GM21381 (cell line): ENCODE data around the gene PILRA.
"Not testable (repeated sequence)": the region's sequence is repeated elsewhere in the genome, so short reads cannot be mapped to it uniquely, and the experiment has no call there.

Source experiments
- ATAC-seq: cut with Tn5 transposase; IDR thresholded peaks from one replicate; pipeline ENCODE4 v1.9.1; 2021; ENCODE audit warnings: mild to moderate bottlenecking, moderate library complexity; ENCODE audit not compliant: unreplicated experiment

Gene PILRA

DNA sequence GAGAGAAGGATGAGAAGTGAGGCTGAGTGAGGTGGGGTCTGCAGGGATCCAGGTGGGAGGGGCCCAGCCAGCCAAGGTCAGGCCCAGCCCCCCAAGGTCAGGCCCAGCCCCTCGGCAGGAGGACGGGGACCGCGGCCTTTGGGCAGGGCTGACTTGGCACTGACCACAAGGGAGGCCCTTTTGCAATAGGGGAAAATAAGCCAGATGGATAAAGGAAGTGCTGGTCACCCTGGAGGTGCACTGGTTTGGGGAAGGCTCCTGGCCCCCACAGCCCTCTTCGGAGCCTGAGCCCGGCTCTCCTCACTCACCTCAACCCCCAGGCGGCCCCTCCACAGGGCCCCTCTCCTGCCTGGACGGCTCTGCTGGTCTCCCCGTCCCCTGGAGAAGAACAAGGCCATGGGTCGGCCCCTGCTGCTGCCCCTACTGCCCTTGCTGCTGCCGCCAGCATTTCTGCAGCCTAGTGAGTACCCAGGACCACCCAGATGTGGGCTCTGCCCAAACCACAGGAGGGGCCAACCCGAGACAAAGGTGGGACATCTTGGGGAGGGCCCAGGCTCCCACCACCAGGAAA lies at the start of gene PILRA:
TSS of gene PILRA (plus strand) at position 227 of the 571 bp plus-strand sequence. CDS start at position 397, 170 bp downstream.
- no peak for ATAC-seq

DNA sequence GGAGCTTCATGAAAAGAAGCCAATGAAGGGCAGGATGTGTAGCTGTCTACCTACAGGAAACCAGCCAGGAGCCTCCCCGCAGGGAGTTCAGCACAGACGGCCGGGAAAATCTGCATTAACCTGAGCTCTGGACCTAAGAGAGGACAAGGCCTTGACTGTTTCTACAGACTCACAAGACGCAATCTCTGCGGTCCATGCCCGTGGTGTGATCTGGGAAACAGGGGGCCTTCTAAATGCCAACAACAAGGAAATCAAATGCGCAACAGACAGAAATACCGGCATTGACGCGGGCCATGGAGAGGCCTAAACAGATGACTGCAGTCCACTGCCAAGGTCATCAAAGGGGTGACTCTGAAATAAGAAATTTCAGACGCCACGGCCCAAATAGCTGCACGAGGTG lies 49.1 kb upstream of the PILRA start:
- not testable (repeated sequence) for ATAC-seq

DNA sequence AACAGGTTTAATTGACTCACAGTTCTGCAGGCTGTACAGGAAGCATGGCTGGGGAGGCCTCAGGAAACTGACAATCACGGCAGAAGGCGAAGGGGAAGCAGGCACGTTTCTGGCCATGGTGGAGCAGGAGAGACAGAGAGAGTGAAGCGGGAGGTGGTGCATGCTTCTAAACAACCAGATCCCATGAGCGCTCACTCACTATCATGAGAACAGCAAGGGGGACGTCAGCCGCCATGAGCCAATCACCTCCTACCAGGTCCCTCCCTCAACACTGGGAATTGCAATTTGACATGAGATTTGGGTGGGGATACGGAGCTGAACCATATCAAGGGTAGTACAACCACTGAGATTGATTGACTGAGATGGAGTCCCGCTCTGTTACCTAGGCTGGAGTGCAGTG lies 47.6 kb upstream of the PILRA start:
- ATAC-seq: not testable (repeated sequence)

DNA sequence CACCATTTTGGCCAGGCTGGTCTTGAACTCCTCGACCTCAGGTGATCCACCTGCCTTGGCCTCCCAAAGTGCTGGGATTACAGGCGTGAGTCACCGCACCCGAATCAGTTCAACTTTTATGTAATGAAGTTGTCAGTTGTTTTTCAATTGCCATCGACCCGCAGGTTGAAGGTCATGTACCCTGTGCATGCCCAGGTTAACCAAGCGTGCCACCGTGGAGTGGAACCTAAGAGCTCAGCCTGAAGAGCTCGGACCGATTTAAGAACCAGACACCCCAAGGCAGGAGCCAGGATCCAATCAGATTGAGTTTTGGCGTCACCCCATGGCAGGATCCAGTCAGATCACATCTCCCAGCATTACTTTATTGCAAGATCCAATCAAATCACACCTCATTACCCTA lies 46.4 kb upstream of the PILRA start:
- ATAC-seq: not testable (repeated sequence)

DNA sequence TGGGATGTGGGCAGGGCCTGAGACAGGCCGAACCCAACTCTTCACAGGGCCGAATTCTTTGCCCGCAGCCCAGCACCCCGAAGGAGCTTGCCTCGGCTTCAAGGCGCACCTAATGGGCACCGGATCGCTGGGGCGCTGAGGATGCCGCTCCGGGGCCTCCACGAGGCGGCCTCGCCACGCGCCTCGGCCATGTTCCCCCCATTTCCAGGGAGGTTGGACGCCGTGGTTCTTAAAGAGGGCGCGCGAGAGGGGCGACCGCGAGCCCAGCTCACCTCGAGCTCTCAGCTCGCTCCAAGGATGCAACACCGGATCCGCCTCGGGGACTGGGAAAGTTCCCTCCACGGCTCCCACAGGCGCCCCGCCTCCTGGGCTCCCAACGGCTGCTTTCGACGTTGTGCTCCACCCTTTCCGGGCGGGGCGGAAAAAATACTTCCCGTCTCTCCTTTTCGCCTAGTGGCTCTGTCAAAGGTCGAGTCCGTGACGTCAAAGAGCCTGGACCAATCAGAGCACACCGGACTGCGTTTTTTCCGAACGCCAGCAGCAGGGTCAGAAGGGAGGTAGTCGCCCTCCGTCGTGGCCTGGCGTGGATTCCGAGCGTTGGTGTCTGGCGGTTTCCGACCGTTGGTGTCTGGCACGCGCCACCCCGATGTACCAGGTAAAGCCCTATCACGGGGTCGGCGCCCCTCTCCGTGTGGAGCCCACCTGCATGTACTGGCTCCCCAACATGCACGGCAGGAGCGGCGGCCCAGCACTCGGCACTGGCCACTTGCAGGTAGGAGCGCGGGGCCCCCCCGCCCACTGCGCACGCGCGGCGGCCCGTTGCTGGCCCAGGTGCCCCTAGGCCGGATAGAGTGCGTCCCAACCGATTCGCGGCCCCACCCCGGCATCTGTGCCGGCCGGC lies 37.5 kb upstream of the PILRA start:
- peak; percentile 93 for ATAC-seq

DNA sequence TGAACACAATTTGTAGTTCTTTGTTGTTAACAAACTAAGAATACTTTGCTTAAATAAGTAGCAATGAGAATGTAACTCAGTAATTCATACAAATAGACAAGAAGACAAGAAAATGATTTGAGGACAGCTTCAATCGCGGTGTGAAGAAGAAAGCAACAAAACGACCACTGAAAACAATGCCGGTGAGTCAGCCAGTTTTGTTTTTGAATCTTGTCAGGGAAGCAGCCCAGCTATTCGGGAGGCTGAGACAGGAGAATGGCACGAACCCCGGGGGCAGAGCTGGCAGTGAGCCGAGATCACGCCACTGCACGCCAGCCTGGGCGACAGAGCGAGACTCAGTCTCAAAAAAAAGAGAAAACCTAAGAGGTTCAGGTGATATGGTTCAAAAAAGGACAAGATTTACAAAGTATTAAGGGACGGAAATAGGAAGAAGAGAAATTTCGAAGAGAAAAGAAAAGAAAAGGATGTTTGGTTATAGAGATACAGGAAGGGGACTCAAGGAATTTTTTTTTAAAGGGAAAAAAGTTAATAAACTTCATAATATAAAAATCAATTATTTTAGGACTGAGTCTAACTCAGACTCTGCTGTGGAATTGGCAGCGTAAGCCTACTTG lies 35.1 kb upstream of the PILRA start:
- not testable (repeated sequence) for ATAC-seq

DNA sequence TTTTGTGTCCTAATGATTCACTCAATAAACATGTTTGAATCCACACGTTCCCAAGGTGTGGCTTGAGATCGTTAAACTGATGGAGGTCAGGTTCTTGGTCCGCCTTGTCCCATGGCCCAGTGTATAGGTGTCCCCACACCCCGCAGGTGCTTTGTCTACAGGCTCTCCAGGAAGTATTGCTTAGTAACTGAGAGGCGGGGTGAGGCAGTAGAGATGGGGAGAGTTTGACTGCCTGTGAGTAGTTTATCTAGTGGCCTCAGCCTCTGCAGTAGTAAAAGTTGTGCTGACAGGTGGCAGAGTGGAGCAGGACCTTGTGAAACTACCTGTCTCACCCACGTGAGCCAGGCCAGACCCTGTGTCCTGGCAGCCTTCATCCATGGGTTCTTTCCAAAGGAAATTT lies 32.0 kb upstream of the PILRA start:
- ATAC-seq: not testable (repeated sequence)

DNA sequence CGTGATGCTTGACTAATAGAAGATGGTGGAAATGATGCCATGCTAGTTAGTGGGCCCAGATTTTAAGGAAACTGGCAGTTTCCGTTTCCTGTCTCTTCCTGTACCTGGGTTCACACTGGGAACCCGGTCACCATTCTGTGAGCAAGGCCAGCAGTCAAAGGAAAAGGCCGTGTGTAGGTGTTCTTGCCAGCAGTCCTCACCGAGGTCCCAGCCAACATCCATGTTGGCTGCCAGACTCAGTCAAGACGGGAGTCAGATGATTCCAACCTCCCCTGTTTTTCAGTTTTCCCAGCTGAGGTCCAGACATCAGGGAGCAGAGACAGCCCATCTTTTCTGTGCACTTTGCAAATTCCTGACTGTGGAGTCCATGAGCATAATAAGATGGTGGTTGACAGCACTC lies 30.5 kb upstream of the PILRA start:
- ATAC-seq: no peak

DNA sequence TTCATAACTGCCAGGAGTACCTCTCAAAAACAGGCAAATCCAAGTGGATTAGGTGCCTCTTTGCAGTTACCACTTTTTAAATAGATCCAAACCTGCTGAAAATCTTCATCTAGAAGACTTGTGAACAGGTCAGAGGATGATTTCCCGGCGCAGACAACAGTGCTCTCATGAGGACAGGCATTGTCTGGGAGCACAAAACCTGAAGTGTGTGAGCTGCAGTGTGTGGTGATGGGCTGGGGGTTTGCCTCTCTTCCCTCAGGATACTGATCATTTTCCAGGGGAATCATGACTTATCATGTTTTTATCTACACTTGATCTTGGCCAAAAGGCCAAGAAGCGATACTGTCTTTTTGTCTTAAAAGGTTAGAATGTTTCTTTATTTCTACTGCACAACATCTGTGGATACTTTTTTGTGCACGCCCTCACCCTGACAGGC lies 29.1 kb upstream of the PILRA start:
- ATAC-seq: not testable (repeated sequence)

DNA sequence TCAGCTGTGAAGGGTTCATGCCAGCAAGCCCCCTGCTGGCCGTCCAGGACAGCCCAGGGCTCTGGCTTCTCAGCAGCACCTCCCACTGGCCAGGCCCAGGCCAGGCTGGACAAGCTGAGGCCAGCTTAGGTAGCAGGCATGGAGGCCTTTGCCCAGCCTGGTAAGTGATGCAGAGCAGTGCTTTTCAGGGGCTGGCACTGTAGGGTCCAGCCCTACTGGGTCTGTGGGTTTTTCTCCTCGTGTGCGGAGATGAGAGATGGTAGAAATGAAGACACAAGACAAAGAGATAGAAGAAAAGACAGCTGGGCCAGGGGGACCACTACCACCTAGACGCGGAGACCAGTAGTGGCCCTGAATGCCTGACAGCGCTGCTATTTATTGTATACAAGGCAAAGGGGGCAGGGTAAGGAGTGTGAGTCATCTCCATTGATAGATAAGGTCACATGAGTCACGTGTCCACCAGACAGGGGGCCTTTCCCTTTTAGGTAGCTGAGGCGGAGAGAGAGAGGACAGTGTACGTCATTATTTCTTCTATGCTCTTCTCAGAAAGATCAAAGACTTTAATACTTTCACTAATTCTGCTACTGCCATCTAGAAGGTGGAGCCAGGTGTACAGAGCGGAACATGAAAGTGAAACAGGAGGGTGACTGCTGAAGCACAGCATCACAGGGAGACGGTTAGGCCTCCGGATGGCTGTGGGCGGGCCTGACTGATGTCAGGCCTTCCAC lies 28.6 kb upstream of the PILRA start:
- ATAC-seq: peak; percentile 75

DNA sequence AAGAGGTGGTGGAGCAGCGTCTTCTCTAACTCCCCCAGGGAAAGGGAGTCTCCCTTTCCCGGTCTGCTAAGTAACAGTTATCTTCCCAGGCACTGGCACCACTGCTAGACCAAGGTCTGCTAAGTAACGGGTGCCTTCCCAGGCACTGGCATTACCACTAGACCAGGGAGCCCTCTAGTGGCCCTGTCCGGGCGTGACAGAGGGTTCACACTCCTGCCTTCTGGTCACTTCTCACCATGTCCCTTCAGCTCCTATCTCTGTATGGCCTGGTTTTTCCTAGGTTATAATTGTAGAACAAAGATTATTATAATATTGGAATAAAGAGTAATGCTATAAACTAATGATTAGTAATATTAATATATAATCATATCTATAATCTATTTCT lies 28.0 kb upstream of the PILRA start:
- ATAC-seq: peak; percentile 38

DNA sequence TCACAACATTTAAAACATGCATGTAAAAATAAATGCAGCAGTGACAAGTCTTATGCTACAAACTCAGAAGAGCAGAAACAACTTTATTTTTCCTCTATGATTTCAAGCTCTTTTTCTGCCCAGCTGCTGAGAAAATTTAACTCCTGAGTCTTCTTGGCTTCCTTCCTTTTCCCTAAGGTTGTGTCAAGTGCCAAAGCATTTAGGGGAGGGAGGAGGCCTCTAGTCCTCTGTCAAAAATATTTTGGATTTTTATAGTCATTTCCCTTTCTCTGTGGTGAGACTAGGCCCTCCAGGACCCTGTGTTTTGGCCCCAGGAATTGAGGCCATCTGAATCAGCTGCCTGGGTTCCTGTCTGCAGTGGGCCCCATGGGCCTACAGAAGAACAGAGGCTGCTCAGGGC lies 26.4 kb upstream of the PILRA start:
- no peak for ATAC-seq

DNA sequence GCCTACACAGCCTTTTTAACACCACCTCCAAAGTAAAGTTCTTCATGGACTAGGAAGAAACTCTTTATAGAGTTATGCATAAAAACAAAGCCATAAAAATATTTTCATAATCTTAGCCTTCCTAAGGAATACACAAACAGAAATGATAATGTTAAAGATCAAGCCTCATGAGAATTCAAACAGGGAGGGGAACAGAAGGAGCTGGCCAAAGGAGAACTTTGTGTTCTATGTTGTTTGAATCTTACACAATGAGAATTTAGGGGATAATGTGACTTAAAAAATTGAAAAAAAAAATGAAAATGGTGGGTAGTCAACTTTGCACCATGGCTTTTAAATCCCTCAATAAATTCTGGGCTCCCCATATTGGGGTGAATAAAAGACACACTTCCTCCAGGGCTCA lies 24.5 kb upstream of the PILRA start:
- ATAC-seq: no peak

DNA sequence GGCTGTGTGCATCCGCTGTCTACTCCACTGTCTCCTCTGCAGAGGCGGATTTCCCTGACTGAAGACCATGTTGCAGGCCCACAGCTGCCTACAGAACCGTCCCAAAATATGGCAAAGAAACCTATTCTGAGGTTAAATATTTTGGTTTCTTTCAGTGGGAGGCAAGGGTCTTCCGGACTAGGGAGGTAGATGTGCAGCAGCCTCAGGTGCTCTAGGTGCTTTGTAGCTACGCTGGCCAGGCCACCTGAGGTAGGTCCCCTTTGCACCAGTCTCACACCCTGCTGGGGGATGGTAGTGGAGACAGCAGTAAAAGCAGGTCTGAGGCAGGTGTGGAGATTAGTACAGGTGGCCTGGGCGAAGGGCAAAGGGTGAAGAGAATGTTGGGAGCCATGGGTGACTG lies 23.5 kb upstream of the PILRA start:
- no peak for ATAC-seq

DNA sequence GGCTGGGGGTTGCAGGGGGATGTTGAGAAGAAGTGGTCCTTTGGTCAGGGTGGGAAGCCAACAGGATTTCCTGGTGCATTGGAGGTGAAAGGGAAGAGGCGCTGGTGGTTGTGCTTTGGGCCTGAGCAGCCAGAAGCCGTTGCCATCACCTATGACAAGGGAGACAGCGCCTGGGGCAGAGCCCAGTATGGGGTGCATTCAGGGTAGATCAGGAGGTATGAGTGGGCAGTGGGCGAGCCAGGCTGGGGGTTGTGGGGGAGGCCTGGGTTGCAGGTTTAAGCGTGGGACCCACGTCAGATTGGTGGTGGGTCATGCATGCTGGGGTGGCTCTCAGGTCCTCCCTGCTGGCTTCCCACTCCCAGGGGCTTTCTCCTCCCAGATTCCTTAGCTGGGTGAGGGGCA lies 21.6 kb upstream of the PILRA start:
- ATAC-seq: no peak

DNA sequence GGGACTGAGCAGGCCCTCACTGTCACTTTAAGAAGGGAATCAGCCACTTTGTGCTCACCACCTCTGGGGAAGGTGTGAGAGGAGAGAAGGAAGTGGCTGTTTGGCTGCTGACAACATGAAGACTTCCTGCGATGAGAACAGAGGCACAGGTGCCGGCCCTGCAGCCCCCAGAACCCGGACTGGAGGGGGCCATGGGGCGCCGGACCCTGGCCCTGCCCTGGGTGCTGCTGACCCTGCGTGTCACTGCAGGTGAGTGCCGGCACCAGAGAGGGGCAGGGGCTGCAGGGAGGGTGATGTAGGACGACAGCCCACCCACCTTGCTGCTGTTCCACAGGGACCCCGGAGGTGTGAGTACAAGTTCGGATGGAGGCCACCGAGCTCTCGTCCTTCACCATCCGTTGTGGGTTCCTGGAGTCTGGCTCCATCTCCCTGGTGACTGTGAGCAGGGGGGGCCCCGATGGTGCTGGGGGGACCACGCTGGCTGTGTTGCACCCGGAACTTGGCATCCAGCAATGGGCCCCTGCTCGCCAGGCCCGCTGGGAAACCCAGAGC lies 21.0 kb upstream of the PILRA start:
- ATAC-seq: not testable (repeated sequence)

DNA sequence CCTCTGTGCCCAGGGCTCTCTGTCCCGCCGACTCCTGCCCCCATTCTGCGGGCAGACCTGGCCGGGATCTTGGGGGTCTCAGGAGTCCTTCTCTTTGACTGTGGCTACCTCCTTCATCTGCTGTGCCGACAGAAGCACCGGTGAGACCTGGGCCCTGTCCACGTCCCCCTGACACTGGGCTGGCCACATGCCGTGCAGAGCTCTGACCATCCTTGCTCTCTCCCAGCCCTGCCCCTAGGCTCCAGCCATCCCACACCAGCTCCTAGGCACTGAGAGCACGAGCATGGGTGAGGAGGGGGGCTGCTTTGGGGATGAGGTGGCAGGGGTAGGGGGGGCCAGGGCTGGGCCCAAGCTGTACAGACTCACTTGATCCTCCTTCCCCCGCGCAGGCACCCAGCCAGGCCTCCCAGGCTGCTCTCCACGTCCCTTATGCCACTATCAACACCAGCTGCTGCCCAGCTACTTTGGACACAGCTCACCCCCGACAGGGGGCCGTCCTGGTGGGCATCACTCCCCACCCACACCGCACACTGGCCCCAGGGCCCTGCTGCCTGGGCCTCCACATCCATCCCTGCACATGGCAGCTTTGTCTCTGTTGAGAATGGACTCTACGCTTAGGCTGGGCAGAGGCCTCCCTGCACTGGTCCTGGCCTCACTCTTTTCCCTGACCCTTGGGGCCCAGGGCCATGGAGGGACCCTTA lies 20.2 kb upstream of the PILRA start:
- no peak for ATAC-seq

DNA sequence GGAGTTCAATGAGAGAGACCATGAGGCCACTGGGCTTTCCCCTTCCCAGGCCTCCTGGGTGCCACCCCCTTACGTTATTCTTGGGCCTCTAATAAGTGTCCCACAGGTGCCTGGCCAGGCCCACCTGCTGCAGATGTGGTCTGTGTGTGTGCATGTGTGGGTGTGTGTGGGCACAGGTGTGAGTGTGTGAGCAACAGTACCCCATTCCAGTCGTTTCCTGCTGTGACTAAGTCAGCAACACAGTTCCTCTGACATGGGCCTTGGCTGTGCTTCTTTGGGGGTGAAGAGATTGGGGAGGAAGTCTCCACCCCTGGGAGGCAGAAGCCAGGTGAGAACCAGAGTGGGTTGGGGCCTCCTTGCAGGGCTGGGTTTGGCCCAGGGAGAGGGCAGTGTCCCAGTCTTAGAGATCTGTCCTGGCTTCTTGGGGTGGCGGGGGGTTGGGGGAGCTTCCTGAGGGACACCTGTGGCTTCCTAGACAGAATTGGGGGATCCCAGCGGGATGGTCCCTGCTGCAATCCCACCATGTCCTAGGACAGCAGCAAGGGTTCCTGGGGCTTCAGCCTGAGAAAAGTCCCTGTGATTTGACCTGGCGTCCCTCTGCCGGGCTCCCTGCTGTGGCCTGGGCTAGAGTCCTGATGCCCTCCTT lies 19.5 kb upstream of the PILRA start:
- no peak for ATAC-seq

DNA sequence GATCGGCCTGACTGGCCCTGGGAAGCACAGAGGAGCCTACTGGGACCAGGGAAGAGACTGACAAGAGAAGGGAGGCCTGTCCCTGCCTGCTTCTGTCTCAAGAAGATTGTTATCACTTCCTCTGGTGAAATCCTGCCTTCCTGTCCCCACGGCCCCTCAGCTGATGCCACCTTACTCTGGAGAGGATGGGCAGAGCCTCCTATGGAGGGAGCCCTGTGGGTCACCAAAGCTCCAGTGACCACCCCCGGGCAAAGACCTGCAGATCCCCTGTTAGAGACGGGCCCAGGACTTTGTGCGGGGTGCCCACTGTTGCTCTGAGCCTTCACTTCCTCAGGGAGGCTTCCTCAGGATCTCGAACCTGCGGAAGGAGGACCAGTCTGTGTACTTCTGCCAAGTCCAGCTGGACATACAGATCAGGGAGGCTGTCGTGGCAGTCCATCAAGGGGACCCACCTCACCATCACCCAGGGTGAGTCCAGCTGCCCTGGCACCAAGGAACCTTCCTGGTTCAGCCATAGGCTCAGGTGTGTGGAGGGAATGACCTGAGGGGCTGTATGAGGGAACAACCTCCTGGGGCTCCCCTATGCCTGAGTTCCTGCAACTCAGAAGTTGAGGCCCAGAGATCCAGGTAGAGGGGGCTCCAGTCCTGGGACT lies 16.7 kb upstream of the PILRA start:
- no peak for ATAC-seq
